Skeletal muscle satellite cell (primary cell): ENCODE results near the gene LDB2.
"Not testable (repeated sequence)": the region's sequence is repeated elsewhere in the genome, so short reads cannot be mapped to it uniquely, and the experiment has no call there.

Experiments used
- H3K27me3 ChIP-seq: 2 replicates; pipeline ENCODE4 v1.7.0; 2013; ENCODE audit warnings: low read length; ENCODE audit not compliant: control insufficient read depth, insufficient read depth
- H3K36me3 ChIP-seq: 2 replicates; pipeline ENCODE4 v1.7.0; 2013; ENCODE audit warnings: mild to moderate bottlenecking, control low read depth, low read length; ENCODE audit not compliant: insufficient read depth
- H3K4me1 ChIP-seq: 2 replicates; pipeline ENCODE4 v1.7.0; 2013; ENCODE audit warnings: low read length; ENCODE audit not compliant: control insufficient read depth, insufficient read depth
- H3K4me2 ChIP-seq: 2 replicates; pipeline ENCODE4 v1.7.0; 2013; ENCODE audit warnings: mild to moderate bottlenecking, low read length
- H3K4me3 ChIP-seq: 2 replicates; pipeline ENCODE4 v1.7.0; 2013; ENCODE audit warnings: low read length
- H3K9ac ChIP-seq: 2 replicates; pipeline ENCODE4 v1.7.0; 2013; ENCODE audit warnings: mild to moderate bottlenecking, low read depth, low read length, moderate library complexity
- H3K9me3 ChIP-seq: replicated peaks from 2 replicates; pipeline ENCODE4 v1.7.0; 2013; ENCODE audit warnings: mild to moderate bottlenecking, control low read depth, low read length

Gene LDB2

DNA sequence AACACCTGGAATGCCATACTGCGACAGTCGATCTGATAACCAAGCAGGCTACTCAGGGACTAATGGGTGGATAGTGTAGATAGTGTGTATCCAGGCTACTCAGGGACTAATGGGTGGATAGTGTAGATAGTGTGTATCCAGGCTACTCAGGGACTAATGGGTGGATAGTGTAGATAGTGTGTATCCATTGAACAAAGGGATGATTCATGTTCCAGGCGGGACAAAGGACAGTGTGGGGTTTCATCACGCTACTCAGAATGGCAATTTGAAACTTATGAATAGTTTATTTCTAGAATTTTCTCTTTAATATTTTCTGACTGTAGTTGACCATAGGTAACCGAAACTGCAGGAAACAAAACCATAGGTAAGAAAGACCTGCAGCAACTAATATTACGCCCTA lies 374.9 kb downstream of the LDB2 start:
- H3K4me2 ChIP-seq, H3K27me3 ChIP-seq, H3K4me1 ChIP-seq, H3K4me3 ChIP-seq, H3K36me3 ChIP-seq, H3K9me3 ChIP-seq, H3K9ac ChIP-seq: not testable (repeated sequence)

DNA sequence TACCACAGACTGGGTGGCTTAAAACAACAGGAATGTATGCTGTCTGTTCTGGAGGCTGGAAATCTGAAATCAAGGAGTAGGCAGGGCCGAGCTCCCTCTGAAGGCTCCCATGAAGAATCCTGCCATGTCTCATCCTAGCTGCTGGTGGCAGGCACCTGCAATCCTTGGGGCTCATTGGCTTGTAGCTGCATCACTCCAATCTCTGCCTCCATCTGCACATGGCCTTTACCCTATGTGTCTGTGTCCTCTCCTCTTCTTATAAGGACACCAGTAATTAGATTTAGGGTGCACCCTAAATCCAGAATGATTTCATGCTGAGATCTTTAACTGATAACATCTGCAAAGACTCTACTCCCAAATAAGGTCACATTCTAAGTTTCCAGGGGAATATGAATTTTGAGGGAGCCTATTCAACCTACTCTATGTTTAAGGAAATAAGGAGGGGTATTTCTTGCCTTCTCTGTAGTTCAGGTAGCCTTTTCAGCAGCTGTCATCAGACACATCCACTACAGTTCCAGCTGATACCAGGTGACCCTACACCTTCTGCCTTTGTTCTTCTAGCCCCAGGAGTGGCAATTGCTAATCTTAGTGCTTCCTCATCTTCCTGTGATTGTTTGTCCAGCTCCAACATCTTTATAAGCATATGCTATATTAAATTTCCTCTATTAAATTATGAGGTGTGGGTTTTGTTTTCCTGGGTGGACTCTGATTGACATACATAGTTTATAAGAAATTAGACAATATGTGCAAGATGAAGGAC lies 377.1 kb downstream of the LDB2 start:
- Histone ChIP-seq H3K27me3 (no peaks in the 10 kb centered on the region), H3K9me3 (no peaks in the 10 kb centered on the region), H3K4me2 (no peak overlapping the region), H3K36me3 (no peaks in the 10 kb centered on the region), H3K4me3 (no peak overlapping the region), H3K4me1 (no peaks in the 10 kb centered on the region), H3K9ac (no peak overlapping the region)

DNA sequence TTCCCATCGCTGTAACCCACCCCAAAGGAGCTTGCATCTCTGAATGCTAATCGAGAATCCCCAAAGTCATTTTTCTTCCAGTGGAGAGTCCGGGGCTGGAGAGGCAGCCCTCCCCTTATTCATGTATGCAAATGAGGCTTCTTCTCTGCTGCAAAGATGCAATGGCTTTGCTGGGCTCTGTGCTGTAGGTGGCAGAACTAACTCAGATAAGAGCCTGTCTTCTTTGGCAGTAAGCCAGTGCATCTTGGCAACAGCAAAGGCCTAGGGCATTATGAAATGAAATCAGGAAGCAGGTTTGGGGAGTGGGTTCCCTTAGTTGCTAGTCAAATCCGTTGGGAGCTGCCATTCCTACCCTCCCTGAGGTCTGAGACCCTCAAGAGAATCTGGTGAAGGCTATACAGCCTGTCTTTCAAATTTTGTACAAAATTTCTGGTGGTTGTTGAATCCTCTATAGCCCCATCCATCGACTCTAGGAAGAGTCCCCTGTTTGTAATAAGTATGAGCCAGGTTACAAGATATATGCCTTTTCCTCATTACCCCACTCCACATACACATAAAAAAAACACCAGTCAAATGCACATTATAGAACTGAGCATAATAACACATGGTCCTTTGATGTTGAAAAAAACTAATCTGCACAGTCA lies 381.5 kb downstream of the LDB2 start:
- Histone ChIP-seq H3K4me1 (no peaks in the 10 kb centered on the region), H3K36me3 (no peaks in the 10 kb centered on the region), H3K4me3 (no peak overlapping the region), H3K9ac (no peak overlapping the region), H3K4me2 (no peak overlapping the region), H3K27me3 (no peaks in the 10 kb centered on the region), H3K9me3 (no peaks in the 10 kb centered on the region)

DNA sequence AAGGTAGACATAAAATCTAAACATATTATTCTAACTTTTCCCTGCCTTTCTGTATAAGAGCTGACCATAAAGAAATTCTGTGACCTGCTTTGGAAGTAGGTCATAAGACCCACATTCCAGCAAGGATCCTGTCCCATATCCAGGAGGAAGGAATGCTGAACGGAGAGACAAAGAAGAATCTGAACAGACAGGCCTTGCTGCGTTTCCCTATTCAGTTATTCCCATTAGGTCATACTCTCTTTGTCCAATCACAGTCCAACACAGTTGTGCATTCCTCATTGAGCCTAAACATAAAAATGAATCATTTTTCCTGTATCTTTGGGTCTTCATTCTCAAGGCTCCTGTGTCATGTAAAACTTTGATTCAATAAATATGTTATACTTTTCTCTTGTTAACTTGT lies 384.6 kb downstream of the LDB2 start:
- Histone ChIP-seq H3K36me3 (no peaks in the 10 kb centered on the region), H3K27me3 (no peaks in the 10 kb centered on the region), H3K4me1 (no peaks in the 10 kb centered on the region), H3K9me3 (peaks cover 7% of the 10 kb centered on the region), H3K9ac (no peak overlapping the region), H3K4me3 (no peak overlapping the region), H3K4me2 (no peak overlapping the region)

DNA sequence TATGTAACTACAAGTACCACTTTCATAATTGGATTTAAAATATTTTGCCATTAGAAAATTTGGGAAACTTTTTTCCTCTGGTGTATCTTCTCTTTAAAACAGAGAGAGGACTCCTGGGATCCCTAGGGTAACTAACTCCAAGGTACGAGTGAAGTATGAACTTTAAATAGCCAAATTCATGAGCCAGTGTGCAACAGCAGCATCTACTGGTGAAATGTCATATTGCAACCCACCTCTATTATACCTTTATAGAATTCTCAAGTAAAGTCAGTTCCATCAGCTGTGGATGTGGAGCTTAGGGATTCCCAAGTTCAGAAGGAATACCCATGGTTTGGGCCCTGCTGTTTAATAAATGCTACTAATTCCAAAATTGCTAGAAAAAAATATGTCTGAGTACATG lies 389.5 kb downstream of the LDB2 start:
- Histone ChIP-seq H3K36me3 (no peaks in the 10 kb centered on the region), H3K4me2 (no peak overlapping the region), H3K9ac (no peak overlapping the region), H3K4me1 (no peaks in the 10 kb centered on the region), H3K27me3 (no peaks in the 10 kb centered on the region), H3K4me3 (no peak overlapping the region), H3K9me3 (peaks cover 7% of the 10 kb centered on the region)

DNA sequence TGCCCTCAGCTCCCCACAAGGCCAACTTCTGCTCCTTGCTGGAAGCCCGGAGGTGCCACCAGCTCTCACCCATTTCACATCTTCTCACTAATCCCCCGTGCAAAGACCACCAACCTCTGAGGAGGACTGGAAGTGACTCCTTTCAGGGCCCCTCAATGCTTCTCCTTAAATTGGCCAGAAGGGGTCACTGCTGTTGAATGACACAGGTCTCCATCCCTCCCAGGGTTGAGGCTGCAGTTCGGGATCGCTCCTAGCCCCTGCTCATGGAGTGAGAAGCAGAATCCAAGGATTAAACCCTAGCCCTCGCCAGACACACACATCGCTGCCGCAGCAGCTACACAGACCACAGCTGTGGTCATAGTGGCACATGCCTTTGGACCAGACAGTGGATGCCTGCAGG lies 392.7 kb downstream of the LDB2 start:
- no peaks in the 10 kb centered on the region for H3K4me1 ChIP-seq
- no peaks in the 10 kb centered on the region for H3K36me3 ChIP-seq
- no peak overlapping the region for H3K4me2 ChIP-seq
- peaks cover 7% of the 10 kb centered on the region for H3K9me3 ChIP-seq
- H3K27me3 ChIP-seq: no peaks in the 10 kb centered on the region
- H3K4me3 ChIP-seq: no peak overlapping the region
- H3K9ac ChIP-seq: no peak overlapping the region

DNA sequence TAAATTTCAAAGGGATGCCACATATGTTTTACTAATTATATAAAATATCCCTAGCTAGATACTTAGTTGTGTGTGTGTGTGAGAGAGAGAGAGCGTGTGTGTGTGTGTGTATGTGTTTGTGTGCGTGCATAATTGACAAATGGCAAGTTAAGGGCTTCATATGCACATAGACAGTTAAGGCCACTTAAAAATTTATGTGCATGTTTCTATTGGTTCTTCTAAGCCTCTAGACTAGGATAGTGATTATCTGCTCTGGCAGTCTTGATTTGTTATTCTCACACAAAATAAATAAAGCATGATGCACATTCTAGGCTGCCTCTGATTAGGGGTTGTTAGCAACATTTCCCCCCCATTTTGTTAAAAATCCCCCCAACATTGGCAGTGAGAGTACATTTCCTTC lies 393.2 kb downstream of the LDB2 start:
- Histone ChIP-seq H3K27me3 (no peaks in the 10 kb centered on the region), H3K4me1 (no peaks in the 10 kb centered on the region), H3K4me3 (no peak overlapping the region), H3K9me3 (peaks cover 5% of the 10 kb centered on the region), H3K9ac (no peak overlapping the region), H3K4me2 (no peak overlapping the region), H3K36me3 (no peaks in the 10 kb centered on the region)

DNA sequence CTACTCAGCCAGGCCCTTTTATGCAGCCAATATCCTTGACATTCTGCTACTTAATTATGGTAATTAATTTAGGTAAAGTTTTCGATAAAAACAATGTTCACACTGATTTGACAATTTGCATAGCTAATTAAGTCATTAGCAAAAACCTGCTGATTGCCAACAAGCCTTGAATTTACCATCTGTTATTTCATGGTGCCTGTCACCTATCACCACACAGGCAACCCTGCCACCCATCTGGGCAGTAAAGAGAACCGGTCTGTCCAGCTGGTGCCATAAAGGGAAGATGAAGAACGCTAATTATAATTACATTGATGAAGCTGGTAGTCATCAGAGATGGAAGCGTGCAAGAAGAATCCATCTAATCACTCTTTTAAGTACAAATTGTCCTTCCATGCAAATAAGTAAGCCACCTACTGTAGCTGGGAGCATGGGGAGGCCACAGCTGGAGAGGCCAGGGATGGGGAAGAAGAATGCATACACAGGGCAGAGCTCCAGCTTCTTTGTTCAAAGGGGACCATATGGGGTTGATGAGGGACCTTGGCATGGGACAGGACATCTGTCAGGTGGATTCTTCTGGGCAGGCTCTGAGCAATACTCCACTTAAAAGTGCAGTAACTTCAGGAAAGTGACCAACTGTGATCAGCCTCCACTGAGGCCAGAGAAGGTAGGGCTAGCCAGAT lies 394.9 kb downstream of the LDB2 start:
- H3K9ac ChIP-seq: no peak overlapping the region
- no peak overlapping the region for H3K4me3 ChIP-seq
- no peak overlapping the region for H3K4me2 ChIP-seq
- H3K9me3 ChIP-seq: no peaks in the 10 kb centered on the region
- no peaks in the 10 kb centered on the region for H3K27me3 ChIP-seq
- no peaks in the 10 kb centered on the region for H3K36me3 ChIP-seq
- no peaks in the 10 kb centered on the region for H3K4me1 ChIP-seq

DNA sequence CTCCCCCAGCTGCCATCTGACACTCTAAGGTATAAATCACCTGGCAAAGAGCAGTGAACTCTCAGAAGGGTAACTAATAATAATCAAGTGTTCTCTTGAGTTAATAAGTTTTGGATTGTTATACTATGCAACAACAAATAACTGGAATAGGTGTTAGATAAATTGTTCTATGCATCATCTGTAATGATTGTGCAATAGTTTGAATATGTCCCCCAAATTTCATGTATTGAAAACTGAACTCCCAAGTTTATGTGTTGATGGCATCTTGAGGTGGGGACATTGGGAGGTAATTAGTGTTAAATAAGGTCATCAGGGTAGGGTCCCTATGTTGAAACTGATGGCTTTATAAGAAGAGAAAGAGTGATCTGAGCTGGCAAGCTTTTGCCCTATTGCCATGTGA lies 399.5 kb downstream of the LDB2 start:
- no peak overlapping the region for H3K4me2 ChIP-seq
- H3K27me3 ChIP-seq: no peaks in the 10 kb centered on the region
- no peak overlapping the region for H3K4me3 ChIP-seq
- H3K9ac ChIP-seq: no peak overlapping the region
- H3K4me1 ChIP-seq: no peaks in the 10 kb centered on the region
- H3K36me3 ChIP-seq: no peaks in the 10 kb centered on the region
- peaks cover 2% of the 10 kb centered on the region for H3K9me3 ChIP-seq

DNA sequence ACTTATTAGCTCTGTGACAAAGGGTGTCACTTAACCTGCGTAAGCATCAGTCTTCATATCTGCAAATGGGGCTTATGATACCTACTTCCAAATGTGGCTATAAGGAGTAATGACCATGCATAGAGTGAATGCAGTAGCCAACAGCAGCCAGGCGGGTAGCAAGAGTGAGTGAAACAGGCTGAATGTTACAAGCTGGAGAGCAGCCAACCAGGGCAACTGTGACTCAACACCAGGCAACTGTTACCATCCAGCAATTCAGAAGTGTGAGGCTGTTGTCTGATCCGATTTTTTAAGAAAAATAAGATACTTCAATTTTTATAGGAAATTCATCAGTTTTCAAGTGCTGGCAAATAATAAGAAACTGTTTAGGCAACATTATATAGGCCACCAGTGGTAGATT lies 401.9 kb downstream of the LDB2 start:
- H3K4me2 ChIP-seq: no peak overlapping the region
- no peak overlapping the region for H3K4me3 ChIP-seq
- no peaks in the 10 kb centered on the region for H3K27me3 ChIP-seq
- no peaks in the 10 kb centered on the region for H3K4me1 ChIP-seq
- H3K9ac ChIP-seq: no peak overlapping the region
- peaks cover 2% of the 10 kb centered on the region for H3K9me3 ChIP-seq
- no peaks in the 10 kb centered on the region for H3K36me3 ChIP-seq

DNA sequence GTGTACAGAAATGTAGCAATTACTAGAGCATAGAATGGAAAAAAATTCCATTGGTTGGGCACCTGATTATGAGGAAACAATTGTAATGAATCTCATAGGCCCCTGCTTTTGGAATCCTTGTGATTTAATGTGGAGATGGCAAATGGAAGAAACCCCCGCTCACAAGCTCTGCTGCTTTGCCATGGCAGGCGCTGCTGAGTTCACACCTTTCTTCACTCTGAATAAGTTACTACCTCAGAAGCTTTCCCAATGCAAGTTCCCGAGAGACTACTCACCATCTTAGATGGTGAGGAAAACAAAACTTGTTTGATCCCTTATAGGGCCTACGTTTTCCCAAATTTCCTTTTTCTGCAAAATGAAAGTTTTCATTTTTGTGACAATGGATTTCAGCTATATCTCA lies 405.6 kb downstream of the LDB2 start:
- no peak overlapping the region for H3K9ac ChIP-seq
- no peaks in the 10 kb centered on the region for H3K36me3 ChIP-seq
- H3K4me3 ChIP-seq: no peak overlapping the region
- no peaks in the 10 kb centered on the region for H3K4me1 ChIP-seq
- H3K4me2 ChIP-seq: no peak overlapping the region
- H3K9me3 ChIP-seq: peaks cover 2% of the 10 kb centered on the region
- no peaks in the 10 kb centered on the region for H3K27me3 ChIP-seq

DNA sequence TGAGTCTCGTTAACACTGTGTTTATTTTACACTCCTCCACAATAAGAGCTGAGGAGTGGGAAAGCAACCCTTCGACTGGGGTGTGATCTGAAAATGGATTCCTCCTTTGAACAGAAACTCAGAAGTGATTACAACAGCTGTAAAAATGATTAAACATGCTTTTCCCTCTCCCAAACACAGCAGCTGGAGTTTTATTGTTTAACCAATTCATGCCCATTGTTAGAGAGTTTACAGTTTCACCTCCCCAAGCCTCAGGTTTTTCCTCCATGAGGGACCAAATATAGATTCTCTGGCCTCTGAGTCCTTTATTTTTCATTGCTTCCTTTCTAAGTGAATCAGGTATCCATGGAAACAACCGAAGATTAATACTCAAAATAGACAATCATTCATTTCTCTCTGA lies 409.2 kb downstream of the LDB2 start:
- Histone ChIP-seq H3K4me1 (no peaks in the 10 kb centered on the region), H3K4me3 (no peak overlapping the region), H3K27me3 (no peaks in the 10 kb centered on the region), H3K4me2 (no peak overlapping the region), H3K9me3 (no peaks in the 10 kb centered on the region), H3K36me3 (no peaks in the 10 kb centered on the region), H3K9ac (no peak overlapping the region)
